Inflammatory macrophage treated with lipopolysaccharide for 1 hour (primary cell): ENCODE measurements around the gene GABPA.
"Not testable (repeated sequence)": the region's sequence is repeated elsewhere in the genome, so short reads cannot be mapped to it uniquely, and the experiment has no call there.

Experiments used
- DNase-seq, 2 donors: peaks; one replicate each; pipeline ENCODE4 v3.0.0-alpha.2; 2020 to 2022

Gene GABPA

GRCh38 chr21:25734904-25735645 is at the start of gene GABPA, which contains the start of gene ATP5PF:
Gene GABPA, plus strand, starts transcription at chr21:25734972. Its CDS starts 6,627 bp downstream, at chr21:25741599.
Gene ATP5PF, minus strand, starts transcription at chr21:25734904. Its CDS starts 5,110 bp downstream, at chr21:25729794.
- DNase-seq, result peak; percentile 98

DNA sequence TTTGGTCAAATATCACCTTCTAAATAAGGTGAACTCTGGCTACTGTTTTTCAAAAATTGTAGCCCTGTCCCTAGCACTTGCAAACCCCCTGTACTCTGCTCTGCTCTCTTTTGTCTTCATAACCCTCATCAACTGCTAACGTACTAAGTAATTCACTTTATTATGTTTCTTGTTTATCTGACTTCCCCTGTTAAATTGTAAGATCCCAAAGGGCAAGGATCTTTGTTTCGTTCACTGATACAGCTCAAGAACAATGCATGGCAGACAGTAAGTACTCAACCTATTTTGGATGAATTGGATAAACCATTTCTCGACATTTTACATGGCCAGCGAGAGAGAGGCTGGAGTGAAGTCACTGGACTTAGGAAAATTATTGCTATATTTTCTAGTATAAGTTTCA is 47.0 kb upstream of the GABPA start:
- no peak for DNase-seq

DNA sequence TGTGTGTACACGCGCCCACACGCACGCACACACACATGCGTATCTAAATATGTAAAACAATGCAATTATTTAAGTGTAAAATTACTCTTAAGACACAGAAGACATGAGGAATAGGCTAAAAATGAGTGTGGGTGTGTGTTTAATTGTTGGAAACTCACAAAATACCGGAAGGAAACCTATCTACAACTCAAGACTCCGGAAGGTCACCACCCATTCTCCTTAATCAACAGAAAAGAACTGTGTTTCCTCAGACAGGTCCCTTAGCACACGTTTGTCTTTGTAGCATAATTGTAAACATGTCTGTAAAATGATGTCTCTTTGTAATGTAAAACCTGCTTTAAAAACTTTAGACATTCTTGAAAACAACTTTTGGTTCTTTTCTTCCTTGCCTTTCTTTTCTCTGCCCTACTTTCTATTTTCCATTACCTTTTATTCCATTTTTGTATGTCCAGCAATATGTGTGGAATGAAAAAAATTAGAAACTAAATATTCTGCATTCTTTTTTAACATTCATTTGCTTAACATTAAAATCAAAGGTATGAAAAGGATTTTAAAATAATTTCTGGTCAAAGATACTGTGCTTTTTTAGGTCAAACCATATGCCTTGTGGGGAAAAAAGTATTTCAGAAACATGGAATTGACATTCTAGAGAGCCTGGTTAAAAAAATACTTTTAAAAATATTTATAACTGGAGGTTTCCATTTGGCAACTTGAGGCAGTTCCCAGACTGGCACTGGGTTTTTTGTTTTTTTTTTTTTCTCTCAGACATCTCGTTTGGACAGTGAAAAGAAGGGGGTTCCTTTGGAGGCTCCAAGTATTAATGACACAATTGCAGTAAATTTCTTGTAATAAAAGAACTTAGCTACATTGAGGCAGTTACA is 46.3 kb upstream of the GABPA start:
- DNase-seq, result no peak

DNA sequence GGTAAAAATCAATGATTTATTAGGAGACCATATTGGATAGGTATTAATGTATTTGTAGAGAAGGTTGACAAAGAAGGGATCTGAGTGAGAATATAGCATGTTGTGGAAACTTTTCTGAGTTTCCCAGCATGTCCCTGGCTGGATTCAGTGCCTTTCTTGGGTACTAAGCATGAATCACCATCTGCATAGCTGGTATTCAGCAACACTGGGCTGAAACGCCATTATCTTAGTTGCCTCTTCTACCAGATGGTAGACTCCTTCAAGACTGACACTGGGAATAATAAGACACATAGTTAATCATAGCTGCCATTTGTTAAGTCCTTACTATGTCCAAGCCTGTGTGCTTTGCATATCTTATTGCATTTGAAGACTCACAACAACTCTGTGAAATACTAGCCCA is 45.5 kb upstream of the GABPA start:
- DNase-seq, result no peak

GRCh38 chr21:25691976-25692375 is 42.8 kb upstream of the GABPA start:
- no peak for DNase-seq

- not testable (repeated sequence) for DNase-seq
Observed at GRCh38 chr21:25695461-25695860, 39.3 kb upstream of the GABPA start.

DNA sequence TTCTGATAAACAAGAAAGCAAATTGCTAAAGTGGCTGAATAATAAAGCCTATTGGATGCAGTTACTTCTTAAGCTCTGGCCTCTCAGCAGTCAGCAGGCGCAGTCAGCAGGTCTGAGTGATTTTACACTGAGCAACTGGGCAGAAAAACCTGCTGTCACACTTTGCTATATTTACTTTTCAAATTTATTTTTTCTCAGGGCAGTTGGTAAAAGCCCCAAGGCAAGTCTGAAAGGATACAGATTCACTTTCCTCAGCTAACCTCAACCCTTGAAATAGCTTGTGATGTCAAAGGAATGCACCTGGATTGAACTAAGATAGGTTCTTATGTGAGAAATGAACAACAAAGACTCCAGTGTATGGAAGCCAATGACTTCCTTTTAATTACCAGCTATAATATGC is 34.0 kb upstream of the GABPA start:
- DNase-seq, result no peak

DNA sequence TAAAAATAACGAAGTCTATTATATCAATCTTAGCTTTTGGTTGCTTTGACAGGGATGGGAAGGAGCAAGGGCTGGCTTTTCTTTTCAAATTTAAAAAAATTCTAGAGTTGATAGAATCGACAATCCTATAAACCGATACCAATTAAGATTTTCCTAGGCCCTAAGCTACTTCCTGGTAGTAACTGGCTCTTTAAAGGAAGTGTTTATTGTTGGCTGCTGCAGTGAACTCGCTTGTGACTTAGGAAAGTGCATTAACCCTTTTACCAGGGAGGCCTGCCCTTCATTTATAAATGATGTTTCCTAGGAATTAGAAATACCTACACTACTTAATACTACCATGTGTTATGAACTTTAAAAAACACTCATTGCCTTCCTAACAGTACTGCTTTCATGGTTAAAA is 33.2 kb upstream of the GABPA start:
- DNase-seq, result no peak

GRCh38 chr21:25708467-25709065 is 26.2 kb upstream of the GABPA start:
- DNase-seq, result peak; percentile 32 to 75

DNA sequence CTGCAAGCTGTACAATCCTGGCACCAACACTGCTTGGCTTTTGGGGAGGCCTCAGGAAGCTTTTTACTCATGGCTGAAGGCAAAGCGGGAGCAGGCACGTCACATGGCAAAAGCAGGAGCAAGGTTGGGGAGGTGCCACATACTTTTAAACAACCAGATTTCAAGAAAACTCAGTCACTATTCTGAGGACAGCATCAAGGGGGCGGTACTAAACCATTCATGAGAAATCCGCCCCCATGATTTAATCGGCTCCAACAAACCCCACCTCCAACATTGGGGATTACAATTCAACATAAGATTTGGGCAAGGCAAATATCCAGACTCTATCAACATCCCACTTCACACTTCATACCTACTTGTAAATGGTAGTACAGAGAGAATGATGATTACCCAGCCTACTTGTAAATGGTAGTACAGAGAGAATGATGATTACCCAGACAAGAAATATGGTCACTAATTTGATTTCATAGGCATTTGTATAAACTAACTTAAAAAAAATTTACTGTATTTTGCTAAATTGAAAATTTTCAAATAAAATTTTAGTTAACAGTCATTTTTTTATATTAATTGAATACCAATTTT is 25.0 kb upstream of the GABPA start:
- DNase-seq, result no peak

- no peak for DNase-seq
Observed at GRCh38 chr21:25710550-25710949, 24.2 kb upstream of the GABPA start.

DNA sequence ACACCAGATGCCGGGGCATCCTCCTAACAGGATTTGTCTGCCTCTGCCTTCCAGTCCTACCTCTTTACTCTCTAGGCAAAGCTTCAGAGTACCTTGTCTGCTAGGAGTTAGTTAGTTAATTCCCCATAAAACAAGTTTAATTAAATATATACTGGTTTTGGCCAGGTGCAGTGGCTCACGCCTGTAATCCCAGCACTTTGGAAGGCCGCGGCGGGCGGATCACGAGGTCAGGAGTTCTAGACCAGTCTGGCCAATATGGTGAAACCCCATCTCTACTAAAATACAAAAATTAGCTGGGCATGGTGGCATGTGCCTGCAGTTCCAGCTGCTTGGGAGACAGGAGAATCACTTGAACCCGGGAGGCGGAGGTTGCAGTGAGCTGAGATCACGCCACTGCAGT is 20.7 kb upstream of the GABPA start:
- not testable (repeated sequence) for DNase-seq

GRCh38 chr21:25717491-25718147 is 17.2 kb upstream of the GABPA start:
- no peak for DNase-seq

GRCh38 chr21:25721987-25722386 is 12.8 kb upstream of the GABPA start:
- no peak for DNase-seq

- peak; percentile 28 to 45 for DNase-seq
Observed at GRCh38 chr21:25722631-25723030, 12.1 kb upstream of the GABPA start.

- no peak for DNase-seq
Observed at GRCh38 chr21:25732091-25732760, 2.5 kb upstream of the GABPA start.

DNA sequence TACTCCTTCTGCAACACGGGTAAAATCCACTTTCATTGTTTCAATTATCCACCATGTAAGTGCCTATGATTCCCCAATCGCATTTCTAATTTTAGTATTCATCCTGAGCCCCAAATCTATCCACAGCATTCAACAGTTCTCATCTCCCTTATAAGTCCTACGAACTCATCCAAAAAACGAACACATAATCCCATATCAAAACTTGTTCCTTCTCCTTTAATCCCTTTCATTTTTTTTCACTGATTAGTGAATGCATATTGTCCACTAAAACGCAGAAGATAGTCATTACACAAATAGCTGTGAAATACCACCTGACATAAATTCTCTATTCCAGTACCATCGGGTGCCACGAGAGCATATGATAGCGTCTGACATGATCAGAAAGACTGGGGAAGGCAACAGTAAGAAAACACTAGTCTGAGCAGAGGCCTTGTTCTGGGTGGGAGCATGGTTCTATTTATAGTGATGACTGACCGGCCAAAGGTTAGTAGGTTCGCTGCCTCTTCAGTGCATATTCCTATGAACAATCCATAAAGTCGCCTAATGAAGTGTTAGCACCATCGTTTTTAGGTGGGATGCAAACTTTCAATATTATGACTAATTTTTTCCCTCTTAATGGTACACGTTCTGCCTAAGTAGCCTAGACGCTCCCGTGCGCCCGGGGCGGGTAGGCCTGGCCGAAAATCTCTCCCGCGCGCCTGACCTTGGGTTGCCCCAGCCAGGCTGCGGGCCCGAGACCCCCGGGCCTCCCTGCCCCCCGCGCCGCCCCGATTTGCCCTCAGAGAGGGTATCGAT is 716 bp upstream of the GABPA start:
- DNase-seq, result peak; percentile 18 to 52

DNA sequence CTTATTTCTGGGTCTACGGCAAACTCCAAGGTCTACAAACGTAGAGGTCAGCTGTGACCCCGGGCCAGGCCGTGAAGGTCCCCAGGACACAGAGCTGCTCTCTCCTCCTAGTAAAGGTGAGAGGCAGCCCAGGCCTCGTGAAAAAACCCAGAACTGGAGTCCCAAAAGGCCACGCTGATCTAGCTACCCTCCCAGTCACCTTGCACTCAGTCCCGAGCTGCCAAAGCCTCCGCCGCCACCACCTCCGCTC is 193 bp upstream of the GABPA start:
- no peak for DNase-seq

DNA sequence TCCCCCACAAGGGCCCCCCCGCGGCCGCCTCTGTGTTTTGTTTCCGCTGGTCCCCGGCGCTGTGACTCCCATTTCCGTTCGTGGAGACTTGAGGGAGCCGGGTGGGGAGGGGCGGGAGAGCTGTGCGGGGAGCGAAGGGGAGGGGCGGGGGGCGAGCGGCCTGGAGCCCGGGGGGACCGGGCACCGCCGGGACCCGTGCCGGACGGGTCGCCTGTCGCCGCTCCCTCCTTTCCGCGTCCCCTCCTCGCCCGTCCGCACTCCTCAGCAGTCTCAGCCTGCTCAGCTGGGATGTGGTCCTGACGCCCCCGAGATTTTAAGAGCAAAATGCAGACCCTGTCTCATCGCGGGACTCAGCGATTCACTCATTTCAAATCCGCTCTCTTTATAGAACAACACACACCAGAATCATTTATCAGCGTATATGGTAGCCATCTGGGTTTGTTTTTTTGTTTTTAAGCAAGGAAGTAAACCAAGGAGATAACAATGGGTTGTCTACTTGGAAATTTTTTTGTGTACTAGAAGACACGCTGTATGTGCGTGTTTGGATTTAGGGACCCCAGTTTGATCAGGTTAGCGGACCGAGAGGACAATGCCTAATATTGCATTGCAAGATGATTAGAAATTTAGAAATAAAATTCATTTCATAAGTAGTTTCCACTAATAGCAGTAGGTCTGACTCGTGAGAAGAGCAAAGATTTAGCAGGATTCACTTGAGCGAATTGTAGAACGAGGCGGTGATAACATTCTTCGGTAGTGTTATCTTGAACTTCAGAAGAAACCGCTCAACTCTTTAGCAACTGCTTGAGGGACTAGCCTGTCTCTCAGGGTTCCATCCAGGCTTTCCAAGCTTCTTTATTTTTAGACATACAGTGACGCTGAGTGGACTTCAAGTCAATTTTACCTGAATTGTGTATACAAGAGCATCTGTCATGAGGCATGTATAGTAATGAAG is 1.1 kb downstream of the GABPA start:
- peak; percentile 47 to 58 for DNase-seq

- no peak for DNase-seq
Observed at GRCh38 chr21:25737421-25737820, 2.6 kb downstream of the GABPA start.
